ENCODE results near the gene NPVF.

Gene NPVF

GRCh38 chr7:25223206-25223605 is 5.1 kb downstream of the NPVF start:
- no peak for DNase-seq

DNA sequence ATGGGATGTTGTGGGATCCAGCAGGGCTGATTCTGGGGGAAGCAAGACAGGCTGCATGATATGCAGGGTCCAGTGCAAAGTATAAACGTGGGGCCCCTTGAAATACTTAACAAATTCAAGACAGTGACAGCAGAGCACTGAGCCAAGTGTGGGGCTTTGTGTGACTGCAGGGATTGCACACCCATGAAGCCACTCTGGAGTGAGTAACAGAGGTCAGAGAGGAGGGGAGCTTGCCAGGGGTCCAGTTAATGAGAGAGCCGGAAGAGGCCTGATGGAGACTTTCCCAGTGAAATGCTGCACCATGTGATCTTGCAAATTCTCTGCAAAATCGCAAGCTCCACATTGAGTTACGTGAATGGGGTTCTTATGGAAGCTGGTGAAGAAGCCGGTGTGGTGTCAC is 5.6 kb downstream of the NPVF start:
- no peak for DNase-seq

- DNase-seq: no peak
Observed at GRCh38 chr7:25221009-25221408, 7.3 kb downstream of the NPVF start.

- no peak for DNase-seq
Observed at GRCh38 chr7:25218191-25218590, 10.1 kb downstream of the NPVF start.

DNA sequence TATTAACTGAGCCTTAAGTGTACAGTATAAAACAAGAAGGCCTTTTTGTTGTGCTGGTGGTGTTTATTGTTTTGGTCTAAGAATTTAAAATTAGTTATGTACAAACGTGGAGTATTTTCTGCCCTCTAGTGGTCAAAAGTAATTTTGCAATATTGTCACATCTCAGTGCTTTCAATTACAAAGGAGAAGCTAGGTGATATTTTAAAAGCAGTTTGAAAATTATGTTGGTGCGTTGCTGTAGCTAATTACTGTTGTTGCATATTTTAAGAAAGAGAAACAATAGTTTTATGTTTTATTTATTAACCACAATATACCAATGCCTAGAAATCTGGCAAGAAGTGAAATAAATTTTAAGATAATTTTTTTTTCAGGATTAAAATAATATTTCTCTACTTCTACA is 11.4 kb downstream of the NPVF start:
- peak; percentile 44 for DNase-seq

- no peak for DNase-seq
Observed at GRCh38 chr7:25215694-25216335, 12.5 kb downstream of the NPVF start.

GRCh38 chr7:25208525-25209221 is 19.6 kb downstream of the NPVF start:
- DNase-seq: no peak

DNA sequence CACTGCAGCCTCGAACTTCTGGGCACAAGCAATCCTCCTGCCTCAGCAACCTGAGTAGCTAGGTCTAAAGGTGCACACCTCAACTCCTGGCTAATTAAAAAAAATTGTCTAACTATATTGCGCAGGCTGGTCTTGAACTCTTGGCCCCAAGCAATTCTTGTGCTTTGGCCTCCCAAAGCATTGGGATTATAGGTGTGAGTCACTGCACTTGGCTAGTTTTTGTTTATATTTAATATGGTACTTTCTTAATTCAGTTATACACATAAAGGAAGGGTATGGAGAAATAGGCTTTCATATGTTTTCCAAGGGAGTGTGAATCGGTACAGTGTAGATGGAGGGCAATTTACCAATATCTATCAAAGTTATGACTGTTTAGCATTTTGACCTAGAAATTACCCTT is 20.4 kb downstream of the NPVF start:
- DNase-seq: no peak

DNA sequence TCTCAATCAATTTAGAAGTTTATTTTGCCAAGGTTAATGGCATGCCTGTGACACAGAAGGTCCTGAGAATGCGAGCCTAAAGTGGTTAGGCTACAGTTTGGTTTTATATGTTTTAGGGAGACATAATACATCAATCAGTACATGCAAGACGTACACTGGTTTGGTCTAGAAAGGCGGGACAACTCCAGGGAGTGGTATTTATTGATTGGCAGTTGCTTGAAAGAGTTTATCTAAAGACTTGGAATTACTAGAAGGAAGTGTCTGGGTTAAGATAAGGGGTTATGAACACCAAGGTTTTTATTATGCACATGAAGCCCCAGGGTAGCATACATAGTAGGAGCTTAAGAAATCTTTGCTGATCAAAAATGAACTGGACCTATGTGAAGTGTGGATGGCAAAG is 21.5 kb downstream of the NPVF start:
- no peak for DNase-seq

GRCh38 chr7:25196132-25196896 is 32.0 kb downstream of the NPVF start:
- no peak for DNase-seq

DNA sequence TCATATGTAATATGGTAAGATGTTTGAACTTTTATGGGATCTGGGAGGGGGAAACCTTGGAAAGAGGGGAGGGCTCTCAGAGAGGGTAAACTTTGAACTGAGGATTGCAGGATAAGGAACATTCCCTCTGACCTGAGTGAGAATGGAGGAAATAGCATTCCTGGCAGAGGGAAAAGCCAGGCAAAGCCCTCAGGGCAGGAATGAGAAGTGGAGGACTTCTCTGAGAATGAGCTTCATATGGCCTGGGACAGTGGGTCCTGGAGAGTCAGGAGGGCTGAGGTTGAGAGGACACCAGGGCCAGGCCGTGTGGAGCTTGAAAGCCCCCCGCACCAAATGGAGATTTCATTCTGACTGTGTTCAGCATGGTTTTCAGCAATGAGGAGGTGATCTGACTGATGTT is 34.2 kb downstream of the NPVF start:
- DNase-seq: no peak

- no peak for DNase-seq
Observed at GRCh38 chr7:25192043-25192442, 36.2 kb downstream of the NPVF start.

- no peak for DNase-seq
Observed at GRCh38 chr7:25189197-25189596, 39.1 kb downstream of the NPVF start.

DNA sequence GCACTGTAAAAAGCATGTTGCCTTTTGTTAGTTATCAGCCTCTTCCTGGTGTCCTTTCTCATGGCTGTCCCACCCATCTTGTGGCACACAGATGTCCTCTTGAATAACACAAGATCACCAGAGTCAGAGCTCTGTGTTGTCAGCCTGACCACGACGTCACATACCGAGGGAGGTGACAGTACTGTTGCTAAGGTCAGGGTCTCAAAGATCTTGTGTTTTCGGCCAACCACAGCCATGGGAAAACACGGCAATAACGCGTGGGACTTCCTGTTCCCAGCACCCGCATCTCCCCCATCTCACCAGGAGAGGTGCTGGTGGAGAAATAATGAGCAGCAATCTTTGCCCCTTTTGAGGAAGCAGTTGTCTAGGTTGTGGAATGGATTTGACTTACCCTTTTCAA is 40.4 kb downstream of the NPVF start:
- DNase-seq: no peak

- DNase-seq: no peak
Observed at GRCh38 chr7:25186436-25186835, 41.9 kb downstream of the NPVF start.

GRCh38 chr7:25181532-25181931 is 46.8 kb downstream of the NPVF start:
- DNase-seq: no peak

DNA sequence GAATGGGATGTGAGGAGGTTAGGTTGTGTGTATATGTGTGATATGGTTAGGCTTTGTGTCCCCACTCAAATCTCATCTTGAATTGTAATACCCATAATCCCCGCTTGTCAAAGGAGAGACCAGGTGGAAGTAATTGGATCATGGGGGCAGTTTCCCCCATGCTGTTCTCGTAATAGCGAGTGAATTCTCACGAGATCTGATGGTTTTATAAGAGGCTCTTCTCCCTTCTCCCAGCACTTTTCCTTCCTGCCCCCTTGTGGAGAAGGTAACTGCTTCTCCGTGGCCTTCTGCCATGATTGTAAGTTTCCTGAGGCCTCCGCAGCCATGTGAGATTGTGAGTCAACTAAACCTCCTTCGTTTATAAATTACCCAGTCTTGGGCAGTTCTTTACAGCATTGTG is 47.3 kb downstream of the NPVF start:
- peak; percentile 20 for DNase-seq

GRCh38 chr7:25180592-25180923 is 47.7 kb downstream of the NPVF start:
- no peak for DNase-seq

GRCh38 chr7:25179771-25180591 is 48.3 kb downstream of the NPVF start:
- peak; percentile 78 for DNase-seq

- DNase-seq: no peak
Observed at GRCh38 chr7:25179325-25179724, 49.0 kb downstream of the NPVF start.
